Ovary (tissue), 9 donors: ENCODE measurements around the gene SPAG16. TPM values are rescaled to one million over a fixed set of nuclear protein-coding genes. Genes with fewer than 3 reads are reported as not detected.

Source experiments
- DNase-seq, 5 donors: peaks; one replicate each; pipeline ENCODE4 v3.0.0-alpha.2; 2019 to 2020
- H3K27ac ChIP-seq, 2 donors: fragments of 200-600 bp; one replicate each; pipeline versions ENCODE4 v1.5.1 to v1.8.0; 2019 to 2022
- H3K27me3 ChIP-seq: fragments of 200-600 bp; one replicate; pipeline ENCODE4 v1.8.0; 2022
- H3K36me3 ChIP-seq: fragments of 200-600 bp; sonication (generic); one replicate; pipeline ENCODE4 v1.5.1; 2019
- H3K4me1 ChIP-seq: one replicate; pipeline ENCODE4 v1.8.1; 2013; ENCODE audit warnings: mild to moderate bottlenecking, moderate library complexity; ENCODE audit not compliant: insufficient read depth
- H3K4me3 ChIP-seq: fragments of 200-600 bp; sonication (generic); one replicate; pipeline ENCODE4 v1.5.1; 2017
- H3K9me3 ChIP-seq, 2 donors: fragments of 200-600 bp in 1 of 2; sonication (generic) in 1 of 2; one replicate each; pipeline versions ENCODE4 v1.5.1 to v1.8.1; 2013 to 2019; ENCODE audit warnings: mild to moderate bottlenecking in 1 of 2, moderate library complexity in 1 of 2
- CTCF ChIP-seq, 3 donors: fragments of 450-650 bp in 2 of 3; fragments of 200-600 bp in 1 of 3; IDR thresholded peaks; one replicate each; pipeline versions ENCODE4 v1.5.1 to v1.8.0; 2016 to 2022; ENCODE audit warnings: antibody characterized with exemption in 3 of 3, mild to moderate bottlenecking in 1 of 3
- EP300 ChIP-seq: sonication (generic); formaldehyde crosslinking; IDR thresholded peaks from one replicate; pipeline ENCODE4 v1.6.1; 2017; ENCODE audit warnings: antibody characterized with exemption
- POLR2A ChIP-seq: fragments of 450-650 bp; IDR thresholded peaks from one replicate; pipeline ENCODE4 v1.6.1; 2017; ENCODE audit warnings: antibody characterized with exemption, mild to moderate bottlenecking, moderate library complexity
- WGBS, 3 donors: extraction: QIAGEN DNeasy Blood & Tissue Kit in 1 of 3; methylation state at CpG; one replicate each; pipeline versions ENCODE4 v1.1.5 to v1.1.7; 2013 to 2017; 5-methylcytosine and 5-hydroxymethylcytosine counted together
- intact Hi-C, 4 donors: fragments of 100-400 bp; cut with DNase I; formaldehyde crosslinking; loops; one replicate each; pipeline versions ENCODE4 v1.11.0 to v1.15.1; 2022 to 2023
- polyA plus RNA-seq, 2 donors: library from polyadenylated mRNA; stranded (reverse); fragments of 200-250 nt in 1 of 2; fragments of 350-450 nt in 1 of 2; fragmentation: Illumina TruSeq in 1 of 2; extraction: RNeasy Lipid Tissue Mini Kit (QIAGEN cat#74804) in 1 of 2; gene quantifications; one replicate each; pipeline ENCODE4 v1.2.3, GENCODE V29; 2013 to 2014
- total RNA-seq, 7 donors: library from RNA; depleted of rRNA in 2 of 7; stranded (reverse); fragments of >200 nt in 2 of 7; fragmentation: NEBNext Ultra II Directional in 3 of 7; extraction: Animal tissue kit (Norgen Biotek cat#: 25700) in 3 of 7; gene quantifications; one replicate each; pipeline versions ENCODE4 v1.1.0 to v1.2.4, GENCODE V29; 2016 to 2023
- donor health status: DM: no; HTN: no; CAD: no; lungs with moderate emphysema.
- donor health status: DM: no; HTN: no; CAD: no.
- donor health status: Bipolar disorder and iron deficiency.
- donor health status: DM: yes; HTN: yes; CAD: no.
- donor health status: DM: no; HTN: no; CAD: no.
- donor health status: DM: yes; HTN: yes; CAD: no.

SPAG16 gene
- total and polyA plus RNA-seq, 9 donors, result 25.2 to 58.7 (median 28.9) TPM

- 87 to 91% (median 90%) methylated on average over 1 of the region's 1 CpG for WGBS, 3 donors
- Histone ChIP-seq H3K4me1 (no peaks in the 10 kb centered on the region), H3K27ac (no peak overlapping the region), H3K36me3 (no peaks in the 10 kb centered on the region), H3K27me3 (no peaks in the 10 kb centered on the region), H3K9me3 (no peaks in the 10 kb centered on the region), H3K4me3 (no peak overlapping the region)
- TF ChIP-seq CTCF (IDR thresholded peaks at IDR 0.05) (no peak), EP300 (no peak), POLR2A (no peak)
- DNase-seq, result no peak
- intact Hi-C loops, result loop anchor here in 1 of 4 donors (5.0 kb wide), 1 partner anchor 241 kb away; no protein-coding TSS in a partner anchor
These were observed 851.7 kb downstream of the SPAG16 start for GRCh38 chr2:214135966-214136365.

- TF ChIP-seq POLR2A (no peak), CTCF (IDR thresholded peaks at IDR 0.05) (no peak), EP300 (no peak)
- Histone ChIP-seq H3K4me1 (no peaks in the 10 kb centered on the region), H3K9me3 (no peaks in the 10 kb centered on the region), H3K4me3 (no peak overlapping the region), H3K36me3 (no peaks in the 10 kb centered on the region), H3K27ac (no peak overlapping the region), H3K27me3 (no peaks in the 10 kb centered on the region)
- intact Hi-C loops, result loop anchor here in 1 of 4 donors (5.0 kb wide), 1 partner anchor 239 kb away; no protein-coding TSS in a partner anchor
- DNase-seq, result no peak
These were observed 854.5 kb downstream of the SPAG16 start for GRCh38 chr2:214138779-214139178.

- intact Hi-C loops, result loop anchor here in 1 of 4 donors (5.0 kb wide), 1 partner anchor 238 kb away; no protein-coding TSS in a partner anchor
These were observed 855.5 kb downstream of the SPAG16 start for GRCh38 chr2:214139630-214140284.

GRCh38 chr2:214156971-214157370, 872.7 kb downstream of the SPAG16 start:
- H3K4me1 ChIP-seq, result no peaks in the 10 kb centered on the region
- TF ChIP-seq POLR2A, result no peak
- no peak for TF ChIP-seq CTCF (IDR thresholded peaks at IDR 0.05)
- TF ChIP-seq EP300, result no peak
- H3K9me3 ChIP-seq, result no peaks in the 10 kb centered on the region
- H3K27ac ChIP-seq, result no peak overlapping the region
- WGBS, 3 donors, result 89 to 90% (median 89%) methylated on average over 1 of the region's 1 CpG
- no peak for DNase-seq
- H3K4me3 ChIP-seq, result no peak overlapping the region
- no peaks in the 10 kb centered on the region for H3K27me3 ChIP-seq
- intact Hi-C loops, result no loop called here
- no peaks in the 10 kb centered on the region for H3K36me3 ChIP-seq

More at GRCh38 chr2:214139630-214140284, 855.5 kb downstream of the SPAG16 start:
- no peaks in the 10 kb centered on the region for H3K36me3 ChIP-seq
- no peaks in the 10 kb centered on the region for H3K27me3 ChIP-seq
- no peak overlapping the region for H3K27ac ChIP-seq
- 43 to 49% (median 45%) methylated on average over 3 of the region's 3 CpGs for WGBS, 3 donors
- no peak for TF ChIP-seq CTCF (IDR thresholded peaks at IDR 0.05)
- no peak for TF ChIP-seq EP300
- TF ChIP-seq POLR2A, result no peak
- H3K4me1 ChIP-seq, result no peaks in the 10 kb centered on the region
- H3K4me3 ChIP-seq, result no peak overlapping the region
- no peak for DNase-seq
- no peaks in the 10 kb centered on the region for H3K9me3 ChIP-seq
